ENCODE data around the gene CDK8. TPM values are rescaled to one million over a fixed set of nuclear protein-coding genes. Genes with fewer than 3 reads are reported as not detected.

Gene CDK8
- total RNA-seq, 3 donors from 2014 or later (not counting 1 experiment from before 2014, with no cell fraction given) = 10.0 to 13.1 (median 10.9) TPM

DNA sequence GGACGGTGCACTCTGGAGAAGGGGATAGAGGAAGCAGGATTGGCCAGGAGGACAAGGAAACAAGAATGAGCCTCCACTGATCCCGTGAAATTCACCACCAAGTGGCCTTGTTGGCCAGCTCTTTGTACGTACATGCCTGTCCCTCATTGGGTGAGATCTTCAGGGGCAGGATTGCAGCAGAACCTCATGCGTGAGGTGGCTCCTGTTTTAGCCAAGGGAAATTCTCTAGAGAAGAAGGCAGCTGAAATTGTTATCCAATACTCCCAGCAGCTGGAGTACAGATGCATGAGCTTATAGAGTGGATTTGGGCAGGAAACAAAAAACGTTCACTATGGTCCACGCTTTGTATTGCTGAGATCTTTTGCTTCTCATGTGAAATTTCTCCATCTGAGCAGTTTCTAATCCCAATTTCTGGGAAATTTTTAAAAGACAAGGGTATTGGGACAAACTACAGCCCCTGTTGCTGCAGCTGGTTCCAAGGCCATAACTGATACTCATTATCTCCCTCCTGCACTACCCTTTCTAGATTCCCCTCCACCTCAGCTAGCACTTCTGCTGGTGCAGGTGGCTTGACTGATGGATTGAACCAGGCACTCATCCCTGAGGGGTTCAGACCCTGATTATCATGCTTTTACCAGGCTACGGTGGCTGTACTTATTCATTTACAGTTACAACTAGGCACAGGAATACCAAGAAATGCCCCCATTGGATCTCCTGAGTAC is 27.9 kb upstream of the CDK8 start:
- no peak overlapping the region for H3K27ac ChIP-seq (ENCODE audit: low read length)
- H3K27ac Mint-ChIP-seq = no peak overlapping the region
- ATAC-seq = no peak
- intact Hi-C loops (cut with micrococcal nuclease) = no loop called here
- DNase-seq = no peak
- no peak overlapping the region for H3K4me3 ChIP-seq (ENCODE audit: low read length)
- H3K9me3 ChIP-seq (ENCODE audit: control insufficient read depth, insufficient read depth, low read length) = no peaks in the 10 kb centered on the region
- 86% methylated on average over 7 of the region's 7 CpGs for WGBS (ENCODE audit: insufficient coverage)
- H3K4me3 Mint-ChIP-seq = no peak overlapping the region
- H3K9me3 Mint-ChIP-seq = no peaks in the 10 kb centered on the region
- H3K36me3 ChIP-seq (ENCODE audit: control insufficient read depth, insufficient read depth, low read length) = no peaks in the 10 kb centered on the region
- H3K27me3 ChIP-seq (ENCODE audit: control insufficient read depth, insufficient read depth, low read length) = no peaks in the 10 kb centered on the region
- peaks cover 23 to 24% of the 10 kb centered on the region in 2 donors for H3K4me1 Mint-ChIP-seq
- TF ChIP-seq, protein P1, sequence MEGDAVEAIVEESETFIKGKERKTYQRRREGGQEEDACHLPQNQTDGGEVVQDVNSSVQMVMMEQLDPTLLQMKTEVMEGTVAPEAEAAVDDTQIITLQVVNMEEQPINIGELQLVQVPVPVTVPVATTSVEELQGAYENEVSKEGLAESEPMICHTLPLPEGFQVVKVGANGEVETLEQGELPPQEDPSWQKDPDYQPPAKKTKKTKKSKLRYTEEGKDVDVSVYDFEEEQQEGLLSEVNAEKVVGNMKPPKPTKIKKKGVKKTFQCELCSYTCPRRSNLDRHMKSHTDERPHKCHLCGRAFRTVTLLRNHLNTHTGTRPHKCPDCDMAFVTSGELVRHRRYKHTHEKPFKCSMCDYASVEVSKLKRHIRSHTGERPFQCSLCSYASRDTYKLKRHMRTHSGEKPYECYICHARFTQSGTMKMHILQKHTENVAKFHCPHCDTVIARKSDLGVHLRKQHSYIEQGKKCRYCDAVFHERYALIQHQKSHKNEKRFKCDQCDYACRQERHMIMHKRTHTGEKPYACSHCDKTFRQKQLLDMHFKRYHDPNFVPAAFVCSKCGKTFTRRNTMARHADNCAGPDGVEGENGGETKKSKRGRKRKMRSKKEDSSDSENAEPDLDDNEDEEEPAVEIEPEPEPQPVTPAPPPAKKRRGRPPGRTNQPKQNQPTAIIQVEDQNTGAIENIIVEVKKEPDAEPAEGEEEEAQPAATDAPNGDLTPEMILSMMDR (IDR thresholded peaks at IDR 0.05) = no peak
- H3K27me3 Mint-ChIP-seq (ENCODE audit: low read depth in 2 of 2) = peaks cover 10 to 11% of the 10 kb centered on the region in 2 donors
- H3K4me1 ChIP-seq (ENCODE audit: control insufficient read depth, insufficient read depth, low read length) = peaks cover 9% of the 10 kb centered on the region
- no peaks in the 10 kb centered on the region for H3K36me3 Mint-ChIP-seq

DNA sequence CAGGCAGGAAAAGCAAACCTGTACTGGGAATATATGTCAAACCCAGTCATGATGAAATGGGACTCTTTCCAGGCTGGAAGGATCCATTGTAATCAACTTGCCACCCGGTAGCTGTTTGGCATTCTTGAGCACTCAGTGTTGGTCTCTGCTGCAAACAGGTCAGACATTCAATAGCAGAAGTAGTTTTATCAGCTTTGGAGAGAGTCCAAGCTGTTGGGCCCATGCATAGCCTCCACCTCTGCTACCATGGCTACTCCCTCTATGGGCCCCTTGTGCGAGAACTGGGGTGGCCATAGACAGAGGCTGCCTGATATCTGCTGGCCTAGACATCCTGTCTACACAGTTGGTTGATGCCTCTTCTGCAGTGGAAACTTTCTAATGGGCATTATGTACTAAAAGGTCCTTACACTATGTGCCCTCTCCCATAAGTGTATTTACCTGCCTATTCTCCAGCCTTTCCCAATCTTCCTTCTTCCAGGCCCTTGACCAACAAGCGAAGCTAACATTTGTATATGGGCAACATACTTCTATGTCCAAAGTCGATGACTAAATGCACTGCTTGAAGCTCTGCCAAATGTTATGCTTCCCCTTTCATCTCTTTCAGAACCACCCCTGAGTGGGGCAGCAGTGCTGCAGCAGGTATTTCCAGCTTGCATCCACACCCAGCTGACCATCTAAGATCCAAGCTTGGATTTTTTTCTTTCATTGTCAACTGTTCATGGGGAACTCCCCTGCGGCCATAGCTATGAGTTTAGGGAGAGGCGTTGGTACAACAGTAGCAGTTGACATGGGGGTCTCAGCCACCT is 26.6 kb upstream of the CDK8 start:
- Mint-ChIP-seq H3K36me3 (no peaks in the 10 kb centered on the region), H3K4me3 (no peak overlapping the region), H3K4me1 (peaks cover 12% of the 10 kb centered on the region in 2 donors), H3K27me3 (ENCODE audit: low read depth in 2 of 2) (peaks cover 10 to 14% of the 10 kb centered on the region in 2 donors), H3K9me3 (no peaks in the 10 kb centered on the region), H3K27ac (no peak overlapping the region)
- H3K4me3 ChIP-seq (ENCODE audit: low read length) = no peak overlapping the region
- H3K27me3 ChIP-seq (ENCODE audit: control insufficient read depth, insufficient read depth, low read length) = no peaks in the 10 kb centered on the region
- no peaks in the 10 kb centered on the region for H3K36me3 ChIP-seq (ENCODE audit: control insufficient read depth, insufficient read depth, low read length)
- DNase-seq (no peak), ATAC-seq (no peak)
- TF ChIP-seq, protein P1 (IDR thresholded peaks at IDR 0.05) = no peak
- WGBS (ENCODE audit: insufficient coverage) = 88% methylated on average over 6 of the region's 6 CpGs
- H3K9me3 ChIP-seq (ENCODE audit: control insufficient read depth, insufficient read depth, low read length) = no peaks in the 10 kb centered on the region
- peaks cover 4% of the 10 kb centered on the region for H3K4me1 ChIP-seq (ENCODE audit: control insufficient read depth, insufficient read depth, low read length)
- H3K27ac ChIP-seq (ENCODE audit: low read length) = no peak overlapping the region
- intact Hi-C loops (cut with micrococcal nuclease) = no loop called here

DNA sequence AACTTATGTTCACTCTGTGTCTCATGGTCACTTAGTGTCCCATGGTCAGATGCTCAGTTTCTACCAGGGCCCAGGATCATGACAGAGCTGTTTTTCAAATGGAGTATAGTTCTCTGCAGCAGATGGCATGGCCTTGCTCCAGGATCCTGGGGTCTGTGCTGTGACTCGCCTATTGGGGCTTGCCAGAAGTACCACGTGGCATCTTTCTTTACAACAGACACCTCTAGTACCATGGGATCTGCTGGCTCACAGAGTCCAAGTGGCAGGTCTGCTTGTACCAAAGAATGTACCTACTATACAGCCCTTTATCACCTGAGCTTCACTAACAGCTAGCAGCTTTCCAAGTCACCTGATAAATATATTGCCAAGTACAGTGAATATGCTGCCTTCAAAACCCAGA is 25.8 kb upstream of the CDK8 start:
- Histone ChIP-seq H3K9me3 (ENCODE audit: control insufficient read depth, insufficient read depth, low read length) (no peaks in the 10 kb centered on the region), H3K4me3 (ENCODE audit: low read length) (no peak overlapping the region), H3K27me3 (ENCODE audit: control insufficient read depth, insufficient read depth, low read length) (no peaks in the 10 kb centered on the region), H3K27ac (ENCODE audit: low read length) (no peak overlapping the region), H3K4me1 (ENCODE audit: control insufficient read depth, insufficient read depth, low read length) (no peaks in the 10 kb centered on the region), H3K36me3 (ENCODE audit: control insufficient read depth, insufficient read depth, low read length) (no peaks in the 10 kb centered on the region)
- TF ChIP-seq, protein P1 (IDR thresholded peaks at IDR 0.05) = no peak
- no peaks in the 10 kb centered on the region for H3K9me3 Mint-ChIP-seq
- ATAC-seq (no peak), DNase-seq (no peak)
- intact Hi-C loops (cut with micrococcal nuclease) = no loop called here
- H3K27me3 Mint-ChIP-seq (ENCODE audit: low read depth in 2 of 2) = peaks cover 10 to 14% of the 10 kb centered on the region in 2 donors
- H3K27ac Mint-ChIP-seq = no peak overlapping the region
- no peak overlapping the region for H3K4me3 Mint-ChIP-seq
- H3K36me3 Mint-ChIP-seq = no peaks in the 10 kb centered on the region
- WGBS (ENCODE audit: insufficient coverage) = 88% methylated on average over 2 of the region's 2 CpGs
- peaks cover 5% of the 10 kb centered on the region in 2 donors for H3K4me1 Mint-ChIP-seq
